DOHH2 (cell line): Measurements from ENCODE around the gene SPG7.

Experiments
- EZH2phosphoT487 ChIP-seq: fragments of 200-600 bp; sonication (generic); IDR thresholded peaks from 2 replicates; pipeline ENCODE4 v1.6.1; 2017; ENCODE audit warnings: borderline replicate concordance, mild to moderate bottlenecking, antibody characterized with exemption, low read length, moderate library complexity, mixed read lengths
- TF ChIP-seq, protein P1 (sequence below): fragments of 200-600 bp; sonication (generic); IDR thresholded peaks from one replicate; pipeline ENCODE4 v1.5.1; 2014; ENCODE audit warnings: antibody characterized with exemption, mild to moderate bottlenecking, low read depth, low read length; ENCODE audit not compliant: poor library complexity, severe bottlenecking

DNA sequence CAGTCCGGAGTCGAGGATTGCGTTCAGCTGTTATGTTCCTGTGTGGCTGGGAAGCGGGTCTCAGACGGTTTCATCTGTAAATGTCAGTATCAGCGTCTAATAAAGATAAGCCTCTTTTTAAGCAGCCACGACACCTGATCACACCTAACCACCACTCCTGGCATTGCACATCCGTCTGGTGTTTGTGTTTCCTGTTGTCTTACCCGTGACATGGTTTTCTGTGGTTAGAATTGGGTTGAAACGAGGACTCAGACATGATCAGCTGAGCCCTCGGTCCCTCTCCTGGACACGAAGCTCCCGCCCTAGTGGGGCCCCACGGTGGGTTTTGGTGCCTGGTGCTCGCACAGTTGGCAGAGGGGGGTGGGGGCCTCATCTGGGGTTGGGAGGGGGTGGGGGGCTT, 85.6 kb downstream of the SPG7 start:
- TF ChIP-seq, protein P1, sequence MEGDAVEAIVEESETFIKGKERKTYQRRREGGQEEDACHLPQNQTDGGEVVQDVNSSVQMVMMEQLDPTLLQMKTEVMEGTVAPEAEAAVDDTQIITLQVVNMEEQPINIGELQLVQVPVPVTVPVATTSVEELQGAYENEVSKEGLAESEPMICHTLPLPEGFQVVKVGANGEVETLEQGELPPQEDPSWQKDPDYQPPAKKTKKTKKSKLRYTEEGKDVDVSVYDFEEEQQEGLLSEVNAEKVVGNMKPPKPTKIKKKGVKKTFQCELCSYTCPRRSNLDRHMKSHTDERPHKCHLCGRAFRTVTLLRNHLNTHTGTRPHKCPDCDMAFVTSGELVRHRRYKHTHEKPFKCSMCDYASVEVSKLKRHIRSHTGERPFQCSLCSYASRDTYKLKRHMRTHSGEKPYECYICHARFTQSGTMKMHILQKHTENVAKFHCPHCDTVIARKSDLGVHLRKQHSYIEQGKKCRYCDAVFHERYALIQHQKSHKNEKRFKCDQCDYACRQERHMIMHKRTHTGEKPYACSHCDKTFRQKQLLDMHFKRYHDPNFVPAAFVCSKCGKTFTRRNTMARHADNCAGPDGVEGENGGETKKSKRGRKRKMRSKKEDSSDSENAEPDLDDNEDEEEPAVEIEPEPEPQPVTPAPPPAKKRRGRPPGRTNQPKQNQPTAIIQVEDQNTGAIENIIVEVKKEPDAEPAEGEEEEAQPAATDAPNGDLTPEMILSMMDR: no peak
- no peak for TF ChIP-seq EZH2phosphoT487
